Right lobe of liver (tissue), 6 donors: ENCODE results near the gene PRR5L. TPM values are rescaled to one million over a fixed set of nuclear protein-coding genes. Genes with fewer than 3 reads are reported as not detected.

Source experiments
- ATAC-seq, 4 donors: fragments of 200-7000 bp; cut with Tn5 transposase; one replicate each; pipeline ENCODE4 v1.9.1; 2020; ENCODE audit warnings: mild to moderate bottlenecking in 4 of 4, moderate library complexity in 4 of 4
- DNase-seq, 3 donors: peaks; one replicate each; pipeline ENCODE4 v3.0.0-alpha.2; 2020
- H3K27ac ChIP-seq, 3 donors: fragments of 200-600 bp; one replicate each; pipeline ENCODE4 v1.8.0; 2022
- H3K27me3 ChIP-seq, 2 donors: fragments of 200-600 bp; one replicate each; pipeline ENCODE4 v1.8.0; 2022
- H3K36me3 ChIP-seq, 4 donors: fragments of 200-600 bp; sonication (generic) in 1 of 4; one replicate each; pipeline versions ENCODE4 v1.5.1 to v1.8.0; 2017 to 2022; ENCODE audit warnings: control low read depth in 1 of 4
- H3K4me1 ChIP-seq, 4 donors: fragments of 200-600 bp; sonication (generic) in 1 of 4; one replicate each; pipeline versions ENCODE4 v1.5.1 to v1.8.0; 2017 to 2022; ENCODE audit warnings: control low read depth in 1 of 4
- H3K4me3 ChIP-seq, 3 donors: fragments of 200-600 bp; one replicate each; pipeline ENCODE4 v1.8.0; 2022
- H3K9me3 ChIP-seq, 4 donors: fragments of 200-600 bp; sonication (generic) in 1 of 4; one replicate each; pipeline versions ENCODE4 v1.5.1 to v1.8.0; 2017 to 2022; ENCODE audit warnings: control low read depth in 1 of 4
- CTCF ChIP-seq, 4 donors: fragments of 200-600 bp in 3 of 4; fragments of 450-650 bp in 1 of 4; IDR thresholded peaks; one replicate each; pipeline versions ENCODE4 v1.5.1 to v1.8.0; 2016 to 2022; ENCODE audit warnings: antibody characterized with exemption in 4 of 4, mild to moderate bottlenecking in 2 of 4
- POLR2A ChIP-seq: fragments of 450-650 bp; IDR thresholded peaks from one replicate; pipeline ENCODE4 v1.6.1; 2017; ENCODE audit warnings: antibody characterized with exemption, mild to moderate bottlenecking
- WGBS: methylation state at CpG from one replicate; pipeline ENCODE4 v1.1.6; 2018; ENCODE audit warnings: low coverage, low lambda C conversion rate; ENCODE audit not compliant: insufficient coverage; ENCODE audit errors: missing lambda C conversion rate; 5-methylcytosine and 5-hydroxymethylcytosine counted together
- intact Hi-C, 2 donors: fragments of 100-400 bp; cut with DNase I; formaldehyde crosslinking; loops; one replicate each; pipeline versions ENCODE4 v1.11.2 to v1.14.1; 2022
- total RNA-seq, 6 experiments: library from RNA; depleted of rRNA in 2 of 6; stranded (reverse); fragments of >200 nt in 2 of 6; fragmentation: NEBNext Ultra II Directional in 3 of 6; extraction: Animal tissue kit (Norgen Biotek cat#: 25700) in 3 of 6; gene quantifications; one replicate each; pipeline versions ENCODE4 v1.1.0 to v1.2.4, GENCODE V29; 2016 to 2023
- donor health status: DM: no; HTN: yes; CAD: no.
- donor health status: DM: no; HTN: no; CAD: no.
- donor health status: DM: no; HTN: no; CAD: no.
- donor health status: DM: no; HTN: yes; CAD: no.
- donor health status: DM: no; HTN: yes; CAD: no.

PRR5L gene
- total RNA-seq, 6 experiments from 2014 or later, result 2.2 to 4.5 (median 2.3) TPM

DNA sequence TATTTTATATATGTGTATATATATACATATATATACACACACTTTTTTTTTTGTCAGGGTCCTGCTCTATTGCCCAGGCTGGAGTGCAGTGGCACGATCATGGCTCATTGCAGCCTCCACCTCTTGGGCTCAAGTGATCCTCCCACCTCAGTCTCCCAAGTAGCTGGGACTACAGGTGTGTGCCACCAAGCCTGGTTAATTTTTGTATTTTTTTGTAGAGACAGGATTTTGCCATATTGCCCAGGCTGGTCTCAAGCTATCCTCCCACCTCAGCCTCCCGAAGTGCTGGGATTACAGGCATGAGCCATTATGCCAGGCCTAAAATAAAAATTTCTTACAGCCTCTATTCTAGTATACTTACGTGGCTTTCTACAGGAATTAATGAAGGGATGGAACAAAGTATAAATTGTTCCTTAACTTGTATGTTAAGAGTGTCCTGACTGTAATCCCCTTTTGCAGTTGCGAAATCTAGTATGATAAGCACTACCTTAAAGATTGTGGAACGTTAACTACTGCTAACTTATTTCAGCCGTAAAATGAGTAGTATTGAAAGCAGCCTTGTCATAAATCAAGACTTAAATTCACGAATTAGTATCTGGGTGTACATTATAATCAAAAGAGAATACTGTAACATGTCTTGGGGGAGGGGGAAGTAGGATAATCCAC, 211.9 kb downstream of the PRR5L start:
- 32% methylated on average over 7 of the region's 7 CpGs for WGBS
- no peak for ATAC-seq
- no peaks in the 10 kb centered on the region for H3K27me3 ChIP-seq

DNA sequence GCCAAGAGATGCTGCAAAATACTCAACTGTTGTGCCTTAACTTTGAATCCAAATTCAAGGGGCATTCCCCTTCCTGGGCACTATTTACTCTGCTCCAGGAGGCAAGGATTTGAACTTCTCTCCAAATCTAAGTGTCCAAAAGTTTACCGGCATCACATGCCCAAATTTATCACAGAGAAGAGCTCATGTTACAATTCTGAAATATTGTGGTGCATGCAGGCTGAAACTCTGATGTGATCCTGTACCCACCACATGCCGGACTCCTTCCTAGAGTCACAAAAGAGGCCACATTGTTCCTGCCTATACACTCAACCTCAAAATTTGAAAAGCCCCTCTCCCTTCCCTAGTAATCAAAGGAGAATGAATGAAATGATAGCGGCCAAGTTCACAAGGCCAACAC, 212.7 kb downstream of the PRR5L start:
- Histone ChIP-seq H3K9me3 (no peaks in the 10 kb centered on the region), H3K4me3 (peak overlapping the region; percentile 75 to 93 (median 91)), H3K27ac (peak overlapping the region; percentile 92 to 97 (median 95)), H3K4me1 (peaks cover 0 to 14% (median 0%) of the 10 kb centered on the region in 4 donors), H3K36me3 (no peaks in the 10 kb centered on the region), H3K27me3 (no peaks in the 10 kb centered on the region)
- intact Hi-C loops, result no loop called here
- no peak for ATAC-seq
- DNase-seq, result no peak
- TF ChIP-seq CTCF (IDR thresholded peaks at IDR 0.05), result no peak
- TF ChIP-seq POLR2A, result no peak
- 10% methylated on average over 3 of the region's 3 CpGs for WGBS

More for the DNA sequence above, 211.9 kb downstream of the PRR5L start:
- Histone ChIP-seq H3K4me1 (peaks cover 0 to 22% (median 3%) of the 10 kb centered on the region in 4 donors), H3K4me3 (no peak overlapping the region), H3K27ac (peak overlapping the region in 1 of 3 donors; percentile 95), H3K36me3 (no peaks in the 10 kb centered on the region), H3K9me3 (no peaks in the 10 kb centered on the region)
- no peak for DNase-seq
- intact Hi-C loops, result no loop called here
- TF ChIP-seq POLR2A (no peak), CTCF (IDR thresholded peaks at IDR 0.05) (no peak)

- H3K4me1 ChIP-seq, result peaks cover 0 to 14% (median 0%) of the 10 kb centered on the region in 4 donors
- TF ChIP-seq POLR2A, result no peak
- TF ChIP-seq CTCF (IDR thresholded peaks at IDR 0.05), result no peak
- 0% methylated on average over 15 of the region's 15 CpGs for WGBS
- no peaks in the 10 kb centered on the region for H3K36me3 ChIP-seq
- ATAC-seq (peak; percentile 9 to 25 (median 22)), DNase-seq (no peak)
- intact Hi-C loops, result no loop called here
- no peaks in the 10 kb centered on the region for H3K9me3 ChIP-seq
- peak overlapping the region; percentile 75 to 93 (median 91) for H3K4me3 ChIP-seq
- H3K27me3 ChIP-seq, result no peaks in the 10 kb centered on the region
- H3K27ac ChIP-seq, result peak overlapping the region; percentile 92 to 97 (median 95)
These were observed 213.1 kb downstream of the PRR5L start for GRCh38 chr11:36509201-36509639.

- 2% methylated on average over 28 of the region's 81 CpGs for WGBS
- DNase-seq (peak; percentile 92 to 94 (median 93)), ATAC-seq (peak; percentile 97 to 98 (median 98))
- peaks cover 0 to 14% (median 0%) of the 10 kb centered on the region in 4 donors for H3K4me1 ChIP-seq
- no peaks in the 10 kb centered on the region for H3K27me3 ChIP-seq
- peak; percentile 92 for TF ChIP-seq POLR2A
- peak; percentile 85 to 93 (median 89) for TF ChIP-seq CTCF (IDR thresholded peaks at IDR 0.05)
- no peaks in the 10 kb centered on the region for H3K9me3 ChIP-seq
- peak within 1 kb of the TSS; percentile 92 to 97 (median 95) for H3K27ac ChIP-seq
- intact Hi-C loops, result no loop called here
- H3K4me3 ChIP-seq, result peak within 1 kb of the TSS; percentile 75 to 93 (median 91)
- H3K36me3 ChIP-seq, result no peaks in the 10 kb centered on the region
These were observed 213.9 kb downstream of the PRR5L start, which contains the start of gene TRAF6 for GRCh38 chr11:36509694-36510593. Gene TRAF6 (minus strand): TSS chr11:36510272. CDS start chr11:36501515, 8,757 bp downstream.
